ENCODE data around the gene NPAS2.

The NPAS2 gene

GRCh38 chr2:100796499-100797100 is 23.3 kb upstream of the NPAS2 start:
- DNase-seq: no peak

DNA sequence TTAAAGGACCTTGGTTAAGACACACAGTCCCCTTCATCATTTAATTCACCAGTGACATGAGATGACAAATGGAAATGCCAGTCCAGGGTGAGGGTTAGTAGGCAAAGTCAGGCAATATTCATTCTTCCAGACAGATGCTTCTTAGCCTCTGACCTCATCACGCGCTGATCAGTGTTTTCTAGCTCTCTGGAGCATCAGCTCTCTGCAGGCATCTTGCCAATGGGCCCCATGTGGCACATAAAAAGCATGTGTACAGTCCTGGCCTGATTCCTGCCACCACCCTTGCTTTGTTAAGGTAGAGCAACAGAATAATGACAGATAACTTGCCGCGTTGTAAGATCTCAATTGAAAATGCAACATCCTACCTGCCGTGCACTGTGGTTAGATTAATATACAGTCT is 20.3 kb upstream of the NPAS2 start:
- no peak for DNase-seq

GRCh38 chr2:100800915-100801314 is 19.0 kb upstream of the NPAS2 start:
- DNase-seq: no peak

- DNase-seq: peak; percentile 54
Observed at GRCh38 chr2:100801402-100801801, 18.5 kb upstream of the NPAS2 start.

DNA sequence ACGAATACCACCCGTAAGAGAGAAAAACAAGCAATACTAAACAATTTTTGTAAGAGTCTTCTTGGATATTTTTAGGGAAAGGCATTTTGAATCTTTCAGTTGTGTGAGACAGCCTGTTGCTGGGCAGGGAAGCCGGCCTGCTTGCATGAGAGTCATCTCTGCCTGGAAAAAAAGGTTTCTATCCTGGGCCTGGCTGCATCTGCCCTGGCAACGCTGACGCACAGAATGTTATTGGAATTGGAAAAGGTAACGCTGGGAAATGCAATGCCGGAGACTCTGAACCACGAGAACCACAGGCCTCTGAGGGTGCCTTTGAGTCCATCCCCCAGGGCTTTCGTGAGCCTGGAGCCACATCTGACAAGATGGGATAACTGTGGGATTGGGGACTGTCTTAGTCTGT is 17.9 kb upstream of the NPAS2 start:
- no peak for DNase-seq

- DNase-seq: no peak
Observed at GRCh38 chr2:100803334-100803733, 16.6 kb upstream of the NPAS2 start.

DNA sequence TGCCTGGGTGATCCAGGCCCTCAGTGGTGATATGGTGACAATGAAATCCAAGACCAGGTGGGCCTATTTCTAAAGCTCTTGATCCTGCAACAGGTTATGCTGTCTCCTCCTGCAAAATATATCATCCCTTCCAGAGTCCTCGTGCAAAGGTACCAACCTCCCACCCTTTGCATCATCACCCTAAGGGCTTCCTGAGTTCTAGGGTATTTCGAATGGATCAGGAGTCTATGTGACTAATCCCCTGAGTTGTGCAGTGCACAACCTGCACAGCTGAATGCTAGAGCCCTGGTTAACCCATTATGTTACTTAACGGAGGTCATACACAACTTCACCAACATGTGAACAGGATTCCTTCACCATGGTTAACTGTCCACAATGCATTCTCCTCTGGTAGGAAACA is 13.4 kb upstream of the NPAS2 start:
- no peak for DNase-seq

DNA sequence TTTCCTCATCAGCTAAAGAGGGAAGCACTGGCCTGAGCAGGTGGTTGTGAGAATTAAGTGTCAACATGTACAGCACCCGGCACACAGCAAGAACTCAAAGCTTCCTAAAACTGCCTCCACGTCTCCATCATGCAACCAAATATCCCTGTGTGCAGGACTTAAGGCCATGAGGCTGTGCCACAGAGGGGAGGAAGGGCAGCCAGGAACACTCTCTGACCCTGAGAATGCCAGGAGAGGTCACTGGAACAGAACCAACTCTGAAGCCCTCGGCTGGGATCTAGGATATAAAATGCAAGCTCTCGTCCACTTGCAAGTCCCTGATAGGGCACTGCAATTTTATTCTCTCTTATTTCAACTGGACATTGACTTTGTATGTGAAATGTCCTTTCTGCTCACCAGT is 12.2 kb upstream of the NPAS2 start:
- no peak for DNase-seq

DNA sequence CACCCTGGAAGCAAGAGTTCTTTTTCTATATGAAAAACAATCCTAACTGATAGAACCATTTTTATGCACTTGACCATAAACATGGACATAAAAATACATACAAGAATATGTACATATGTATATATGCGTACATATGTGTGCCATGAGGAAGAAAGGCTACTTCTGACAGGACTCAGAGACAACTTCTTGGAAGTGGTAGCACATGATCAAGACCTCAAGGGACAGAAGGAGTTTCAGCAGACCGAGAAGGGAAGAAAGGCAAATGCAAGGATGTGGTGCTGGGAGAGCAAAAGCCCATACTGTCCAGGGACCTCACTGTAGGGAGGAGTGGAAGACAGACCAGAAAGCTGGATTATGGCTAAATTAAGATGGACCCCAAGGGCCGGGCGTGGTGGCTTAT is 11.4 kb upstream of the NPAS2 start:
- no peak for DNase-seq

DNA sequence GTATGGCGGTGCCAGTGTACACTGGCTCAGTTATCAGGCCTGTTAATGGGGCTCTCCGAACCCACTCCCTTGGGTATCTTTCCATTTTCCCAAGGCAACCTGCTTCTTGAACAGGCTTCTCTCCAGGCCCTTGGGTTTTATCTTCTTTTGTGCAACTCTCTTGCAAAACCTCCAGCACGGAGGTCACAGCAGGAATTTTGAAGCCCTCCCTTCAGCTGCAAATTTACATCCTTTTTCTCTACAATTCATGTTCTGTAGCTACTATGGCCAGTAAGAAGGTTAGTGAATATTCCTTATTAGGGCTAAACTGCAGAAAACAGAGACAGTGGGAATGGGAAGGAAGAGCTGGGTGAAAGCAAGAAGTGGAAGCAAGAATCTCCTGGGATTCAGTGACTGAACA is 10.4 kb upstream of the NPAS2 start:
- no peak for DNase-seq

- DNase-seq: no peak
Observed at GRCh38 chr2:100810603-100811145, 9.3 kb upstream of the NPAS2 start.

- no peak for DNase-seq
Observed at GRCh38 chr2:100812116-100812515, 7.8 kb upstream of the NPAS2 start.

- DNase-seq: no peak
Observed at GRCh38 chr2:100812573-100812972, 7.4 kb upstream of the NPAS2 start.

- peak; percentile 64 for DNase-seq
Observed at GRCh38 chr2:100813527-100813926, 6.4 kb upstream of the NPAS2 start.

DNA sequence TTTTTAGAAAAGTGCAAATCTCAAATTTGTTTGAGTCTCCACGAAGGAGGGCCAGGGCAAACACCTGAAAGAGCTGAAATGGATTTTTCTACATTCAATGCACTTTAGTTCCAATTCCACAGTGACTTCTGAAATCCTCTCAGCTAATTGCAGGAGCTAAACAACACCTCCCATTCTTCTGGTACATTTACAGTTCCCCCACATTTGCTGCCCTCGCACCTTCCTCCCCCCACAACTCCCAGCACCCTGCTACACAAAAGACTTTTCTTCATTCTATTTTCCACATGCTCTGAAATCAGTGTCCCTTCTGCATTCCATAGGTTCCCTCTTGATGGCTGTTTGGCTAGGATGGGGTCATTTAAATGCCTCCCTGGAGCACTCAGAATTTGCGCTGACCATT is 5.9 kb upstream of the NPAS2 start:
- no peak for DNase-seq

DNA sequence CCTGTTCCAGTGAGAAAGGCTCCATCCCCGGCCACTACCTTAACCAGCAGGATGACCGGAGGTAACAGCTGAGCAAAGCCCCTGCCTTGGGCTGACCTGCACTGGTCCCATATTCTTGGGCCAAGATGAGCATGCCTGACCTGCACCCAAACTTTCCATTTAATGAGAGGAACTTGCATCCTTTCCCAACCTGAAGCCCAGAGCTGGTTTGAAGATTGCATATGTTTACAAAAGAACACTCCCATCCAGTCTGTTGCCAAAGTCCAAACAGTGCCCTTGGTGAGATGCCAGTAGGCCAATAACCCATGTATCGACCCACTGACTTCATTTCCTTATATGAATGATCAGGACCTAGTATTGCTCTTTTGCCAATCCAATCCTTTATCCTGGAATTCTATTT is 5.5 kb upstream of the NPAS2 start:
- DNase-seq: no peak

- no peak for DNase-seq
Observed at GRCh38 chr2:100817388-100817985, 2.5 kb upstream of the NPAS2 start.

- DNase-seq: peak; percentile 62
Observed at GRCh38 chr2:100818003-100818605, 1.8 kb upstream of the NPAS2 start.

DNA sequence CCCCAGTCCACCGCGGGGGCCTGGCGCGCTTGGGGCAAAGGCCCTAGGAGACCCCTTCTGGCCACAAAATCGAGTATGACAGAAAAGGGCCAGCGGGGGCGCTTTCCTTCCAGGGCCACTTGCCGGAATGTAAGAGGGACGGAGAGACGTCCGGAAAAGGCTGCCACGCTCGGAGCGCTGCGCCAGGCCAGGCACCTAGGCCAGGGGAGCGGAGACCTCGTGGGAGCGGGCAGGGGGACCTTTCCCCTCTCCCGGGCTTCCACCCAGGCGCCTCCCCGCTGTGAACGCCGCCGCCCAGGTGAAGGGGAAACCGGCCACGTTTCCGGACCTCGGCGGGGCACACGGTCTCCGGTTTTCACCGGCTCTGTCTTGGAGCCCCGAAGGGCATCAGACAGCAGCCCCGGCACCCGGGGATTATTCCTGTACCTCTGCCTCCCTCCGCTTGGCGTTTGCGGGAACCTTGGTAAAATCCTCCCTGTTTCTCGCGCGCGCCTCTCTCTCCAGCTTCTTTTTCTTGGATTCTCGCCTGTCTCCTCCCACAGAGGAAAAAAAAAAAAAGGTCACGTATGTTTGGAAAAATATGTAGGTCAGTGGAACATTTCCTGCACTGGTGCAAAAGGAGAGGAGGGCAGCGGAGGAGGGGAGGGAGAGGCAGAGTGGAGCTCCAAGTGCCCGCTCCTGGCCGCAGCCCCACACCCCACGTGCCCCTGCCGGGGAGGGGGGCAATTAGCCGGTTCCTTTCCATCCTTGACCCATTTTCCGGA is 1.2 kb upstream of the NPAS2 start:
- peak; percentile 89 for DNase-seq

DNA sequence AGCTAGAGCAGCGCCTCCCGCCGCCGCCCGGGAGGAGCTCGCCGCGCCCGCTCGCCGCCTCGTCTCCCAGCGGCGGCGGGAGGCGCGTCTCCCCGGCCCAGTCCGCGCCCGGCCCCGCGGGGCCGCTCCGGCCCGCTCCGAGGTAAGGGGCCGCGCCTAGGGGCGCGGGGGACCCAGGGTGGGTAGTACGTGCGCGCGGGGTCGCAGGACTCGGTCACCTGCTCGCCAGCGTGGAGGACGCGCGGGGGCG is 259 bp downstream of the NPAS2 start:
- DNase-seq: no peak

GRCh38 chr2:100820523-100821254 is 750 bp downstream of the NPAS2 start:
- no peak for DNase-seq

DNA sequence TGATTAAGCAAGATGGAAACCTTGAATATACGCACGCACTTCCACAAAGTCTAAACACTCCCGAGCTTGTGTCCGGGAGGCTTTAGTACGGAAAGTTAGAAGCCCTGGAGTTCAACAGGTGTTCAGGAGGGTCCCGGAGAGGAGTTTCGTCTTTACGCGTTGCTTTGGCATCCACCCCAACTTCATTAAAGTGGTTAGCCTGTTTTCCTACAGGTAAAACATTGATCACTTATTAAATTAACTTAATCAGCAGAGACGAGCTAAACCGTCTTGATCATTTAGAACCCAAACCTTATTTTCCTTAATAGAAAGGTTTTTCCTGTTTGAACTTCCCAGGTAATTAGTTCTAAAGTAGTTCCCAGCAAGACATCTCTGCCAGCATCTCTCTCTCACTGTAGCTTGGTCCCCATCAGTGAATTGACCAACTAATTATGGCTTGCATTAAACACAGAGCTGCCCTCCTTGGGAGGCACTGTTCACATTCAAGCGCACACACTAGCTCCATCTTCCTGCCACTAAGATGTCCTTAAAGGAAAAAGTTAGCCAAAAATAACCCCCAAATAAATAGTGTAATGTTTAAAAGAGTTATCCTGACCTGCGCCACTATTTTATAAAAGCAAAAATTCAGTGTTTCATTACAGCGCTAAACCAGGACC is 1.4 kb downstream of the NPAS2 start:
- peak; percentile 26 for DNase-seq

DNA sequence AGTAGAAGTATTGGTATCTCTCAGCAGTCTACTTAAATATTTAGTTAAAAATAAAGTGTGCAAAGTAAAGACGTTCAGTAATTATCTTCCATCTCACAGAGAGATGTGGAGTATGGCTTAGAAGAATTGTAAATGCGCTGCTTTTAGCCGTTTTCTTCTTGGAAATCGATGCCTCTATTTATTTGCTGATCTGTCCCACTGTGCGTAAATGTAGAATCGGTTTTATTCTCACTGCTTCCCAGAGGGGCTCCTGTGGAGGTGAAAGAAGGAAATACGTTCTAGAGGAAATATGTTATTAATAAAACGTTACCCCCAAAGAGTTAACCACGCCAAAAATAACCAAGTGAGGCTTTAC is 1.9 kb downstream of the NPAS2 start:
- DNase-seq: no peak

Measured in fibroblast of skin of back (primary cell).